WTC11 (cell line): ENCODE data around the gene LRRC27.

Source experiments
- CREB1 ChIP-seq: sonication (generic); formaldehyde crosslinking; IDR thresholded peaks from 2 replicates; pipeline ENCODE4 v1.8.0; 2023; ENCODE audit warnings: mild to moderate bottlenecking, missing genetic modification reagents
- CTCF ChIP-seq: fragments of 200-600 bp; IDR thresholded peaks from 2 replicates; pipeline ENCODE4 v1.8.0; 2022; ENCODE audit warnings: antibody characterized with exemption
- TF ChIP-seq, protein P1 (sequence below): sonication (generic); formaldehyde crosslinking; conservative IDR thresholded peaks from 2 replicates; pipeline ENCODE4 v1.8.1; 2022; ENCODE audit warnings: mild to moderate bottlenecking, missing genetic modification reagents

DNA sequence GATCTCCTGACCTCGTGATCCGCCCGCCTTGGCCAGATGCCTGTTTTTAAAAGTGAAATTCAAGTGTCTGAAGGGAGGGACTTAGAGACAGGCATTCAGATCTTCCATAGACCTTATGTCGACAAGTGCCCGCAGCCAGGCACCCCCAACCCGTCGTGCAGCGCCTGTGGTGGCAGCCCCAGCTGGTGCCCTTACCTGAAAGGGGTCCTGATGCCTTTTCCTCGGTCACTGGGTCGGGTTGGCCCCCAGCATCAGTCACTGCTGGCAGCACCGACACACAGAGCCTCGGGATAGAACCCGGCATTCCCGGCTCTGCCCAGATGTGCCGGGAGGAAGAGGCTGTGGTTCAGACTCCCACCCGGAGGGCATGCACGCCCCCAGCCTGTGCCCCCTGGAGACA is 23.3 kb downstream of the LRRC27 start:
- TF ChIP-seq CTCF (no peak), CREB1 (CRISPR knock-in tag) (no peak)
- TF ChIP-seq, protein P1, sequence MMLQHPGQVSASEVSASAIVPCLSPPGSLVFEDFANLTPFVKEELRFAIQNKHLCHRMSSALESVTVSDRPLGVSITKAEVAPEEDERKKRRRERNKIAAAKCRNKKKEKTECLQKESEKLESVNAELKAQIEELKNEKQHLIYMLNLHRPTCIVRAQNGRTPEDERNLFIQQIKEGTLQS, result no peak
